ENCODE data around the gene CKAP2L. TPM values are rescaled to one million over a fixed set of nuclear protein-coding genes. Genes with fewer than 3 reads are reported as not detected.

CKAP2L gene
- total RNA-seq, 1 donor = 10.4 TPM

GRCh38 chr2:112765251-112765650, 842 bp upstream of the CKAP2L start:
- no peak for DNase-seq (ENCODE audit: low read depth)
- TF ChIP-seq CTCF (IDR thresholded peaks at IDR 0.05; ENCODE audit: insufficient read depth, low read depth, low read length) = no peak
- H3K4me3 ChIP-seq (ENCODE audit: low read depth, low read length) = peak overlapping the region; percentile 83

DNA sequence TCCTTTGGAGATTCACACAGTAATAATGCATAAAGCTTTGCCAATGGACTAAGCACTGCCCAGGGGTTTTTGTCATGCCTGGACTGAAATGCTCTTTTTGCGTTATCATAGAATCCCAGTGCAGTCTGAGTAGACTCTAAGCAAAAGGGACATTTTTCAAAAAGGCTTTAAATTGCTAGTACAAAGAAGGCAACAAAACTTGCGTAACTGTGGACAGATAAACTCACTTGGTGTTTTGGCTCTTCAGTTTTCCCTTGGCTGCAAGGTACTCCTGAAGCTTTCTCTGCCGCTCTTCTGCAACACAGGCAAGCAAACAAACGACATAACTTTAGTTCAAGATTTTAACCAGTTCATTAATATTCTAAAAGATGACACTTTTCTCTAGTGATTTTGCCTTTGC, 2.1 kb downstream of the CKAP2L start:
- no peak for DNase-seq (ENCODE audit: low read depth)
- no peak overlapping the region for H3K4me3 ChIP-seq (ENCODE audit: low read depth, low read length)
- TF ChIP-seq CTCF (IDR thresholded peaks at IDR 0.05; ENCODE audit: insufficient read depth, low read depth, low read length) = no peak

GRCh38 chr2:112760149-112760548, 4.3 kb downstream of the CKAP2L start:
- TF ChIP-seq CTCF (IDR thresholded peaks at IDR 0.05; ENCODE audit: insufficient read depth, low read depth, low read length) = no peak
- no peak overlapping the region for H3K4me3 ChIP-seq (ENCODE audit: low read depth, low read length)
- DNase-seq (ENCODE audit: low read depth) = no peak

- DNase-seq (ENCODE audit: low read depth) = no peak
- no peak overlapping the region for H3K4me3 ChIP-seq (ENCODE audit: low read depth, low read length)
- TF ChIP-seq CTCF (IDR thresholded peaks at IDR 0.05; ENCODE audit: insufficient read depth, low read depth, low read length) = no peak
These were observed 5.7 kb downstream of the CKAP2L start for GRCh38 chr2:112758711-112759110.

GRCh38 chr2:112757265-112757664, 7.1 kb downstream of the CKAP2L start:
- H3K4me3 ChIP-seq (ENCODE audit: low read depth, low read length) = no peak overlapping the region
- peak; percentile 40 for DNase-seq (ENCODE audit: low read depth)
- TF ChIP-seq CTCF (IDR thresholded peaks at IDR 0.05; ENCODE audit: insufficient read depth, low read depth, low read length) = no peak

DNA sequence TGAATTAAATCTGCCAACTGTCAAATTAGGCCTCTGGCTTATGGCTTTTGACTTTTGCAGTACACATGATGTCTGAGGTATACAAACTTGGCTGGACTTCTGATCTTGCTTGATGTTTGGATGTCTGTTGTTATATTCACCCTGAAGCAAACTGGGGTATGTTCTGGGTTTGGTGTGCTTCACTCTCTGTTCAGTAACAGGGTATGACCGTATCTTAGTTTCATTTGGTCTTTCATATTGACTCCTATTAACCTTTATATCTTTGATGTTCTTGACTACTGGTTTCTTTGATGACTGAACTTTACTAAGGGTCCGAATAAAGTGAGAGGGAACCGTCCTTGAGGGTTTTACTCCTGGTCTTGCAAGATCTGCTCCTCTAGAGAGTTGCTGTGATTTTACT, 8.2 kb downstream of the CKAP2L start:
- TF ChIP-seq CTCF (IDR thresholded peaks at IDR 0.05; ENCODE audit: insufficient read depth, low read depth, low read length) = no peak
- H3K4me3 ChIP-seq (ENCODE audit: low read depth, low read length) = no peak overlapping the region
- no peak for DNase-seq (ENCODE audit: low read depth)

DNA sequence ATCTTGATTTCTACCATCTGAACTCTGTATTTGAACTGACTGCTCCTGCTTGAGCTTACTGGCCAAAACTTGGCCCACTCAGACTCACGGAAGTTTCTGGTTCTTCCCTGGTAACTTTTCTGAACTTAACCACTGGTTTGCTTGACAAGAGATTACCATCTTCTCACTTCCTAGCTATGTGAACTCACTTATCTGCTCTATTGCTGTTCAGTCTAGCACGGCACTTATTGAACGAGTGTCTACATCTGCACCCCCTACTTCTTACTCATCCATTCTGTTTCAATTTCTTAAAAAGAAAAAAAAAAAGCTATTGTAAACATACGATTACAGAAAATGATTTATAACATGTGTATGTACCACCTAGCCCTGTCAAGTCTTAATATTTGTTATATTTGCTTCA, 9.0 kb downstream of the CKAP2L start:
- no peak for TF ChIP-seq CTCF (IDR thresholded peaks at IDR 0.05; ENCODE audit: insufficient read depth, low read depth, low read length)
- no peak overlapping the region for H3K4me3 ChIP-seq (ENCODE audit: low read depth, low read length)
- DNase-seq (ENCODE audit: low read depth) = no peak

Measured in fibroblast of villous mesenchyme (primary cell).